ENCODE results near the gene FCGBP.
"Not testable (repeated sequence)": the region's sequence is repeated elsewhere in the genome, so short reads cannot be mapped to it uniquely, and the experiment has no call there.

The FCGBP gene

GRCh38 chr19:39887456-39887951 is 46.9 kb downstream of the FCGBP start:
- DNase-seq = not testable (repeated sequence)

DNA sequence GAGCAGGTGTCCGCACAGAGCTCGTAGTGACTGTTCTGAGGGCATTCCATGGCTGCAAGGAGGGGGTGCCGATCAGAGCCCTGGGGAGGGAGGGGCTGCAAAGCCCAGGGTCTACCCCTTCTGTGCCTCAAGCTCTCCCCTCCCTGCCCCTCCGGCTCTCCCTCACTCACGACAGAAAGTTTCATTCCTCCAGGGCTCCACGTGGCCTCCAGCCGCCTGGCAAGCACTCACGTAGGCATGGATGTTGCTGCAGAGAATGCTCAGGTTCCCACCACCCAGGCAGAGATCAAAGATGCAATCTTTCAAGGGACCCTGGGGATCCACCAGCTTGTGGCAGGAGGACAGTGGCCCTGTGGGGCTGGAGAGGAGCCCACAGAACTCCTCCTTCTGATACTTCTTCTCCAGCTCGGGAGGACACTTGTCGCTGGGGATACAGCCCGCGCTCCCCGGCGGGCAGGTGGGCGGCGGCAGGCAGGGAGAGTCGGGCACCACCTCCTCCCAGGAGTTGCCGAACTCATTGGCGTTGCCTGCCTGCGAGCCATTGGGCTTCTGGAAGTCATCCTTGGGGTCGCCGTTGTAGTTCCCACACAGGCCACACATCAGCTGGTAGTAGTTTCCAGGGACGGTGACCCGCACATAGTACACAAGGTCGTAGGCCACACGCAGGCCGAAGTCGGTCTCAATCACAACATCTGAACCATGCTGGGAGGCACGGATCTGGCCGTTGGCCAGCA is 48.4 kb downstream of the FCGBP start:
- DNase-seq = not testable (repeated sequence)

DNA sequence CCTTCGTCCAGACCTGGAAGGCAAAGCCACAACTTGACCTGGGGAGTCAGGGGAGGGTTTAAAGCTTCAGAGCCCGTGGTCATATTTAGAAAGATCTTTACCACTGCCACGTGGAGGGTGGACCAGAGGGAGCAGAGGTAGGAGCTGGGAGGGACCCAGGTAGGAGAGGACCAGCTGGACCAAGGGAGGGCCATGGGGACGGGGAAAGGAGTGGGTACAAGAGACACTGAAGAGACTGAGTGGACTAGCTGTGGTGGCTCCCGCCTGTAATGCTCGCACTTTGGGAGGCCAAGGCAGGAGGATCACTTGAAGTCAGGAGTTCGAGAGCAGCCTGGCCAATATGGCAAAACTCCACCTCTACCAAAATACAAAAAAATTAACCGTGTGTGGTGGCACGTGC is 49.7 kb downstream of the FCGBP start:
- not testable (repeated sequence) for DNase-seq

Measured in hematopoietic multipotent progenitor cell treated with erythropoietin and hydrocortisone succinate and interleukin-3 and kit ligand, for 8 days (in vitro differentiated cells).